ENCODE data around the gene SLC35F3.

- no peak for TF ChIP-seq CTCF (IDR thresholded peaks at IDR 0.05; ENCODE audit: low read depth, low read length, missing input control)
- no peak for TF ChIP-seq REST (IDR thresholded peaks at IDR 0.05)
- TF ChIP-seq MAX (IDR thresholded peaks at IDR 0.05), result no peak
- no peak for TF ChIP-seq GABPA (IDR thresholded peaks at IDR 0.05 in 1 of 2, conservative IDR thresholded peaks at IDR 0.05 in 1 of 2)
- TF ChIP-seq FOXA1 (IDR thresholded peaks at IDR 0.05), result no peak
- TF ChIP-seq HNF4G (IDR thresholded peaks at IDR 0.05), result no peak
- no peak for TF ChIP-seq ATF3 (IDR thresholded peaks at IDR 0.05)
- no peak for TF ChIP-seq HNF4A (conservative IDR thresholded peaks at IDR 0.05)
- no peak for TF ChIP-seq YY1 (IDR thresholded peaks at IDR 0.05)
- no peak for TF ChIP-seq RAD21 (IDR thresholded peaks at IDR 0.05)
- TF ChIP-seq TAF1 (conservative IDR thresholded peaks at IDR 0.05), result no peak
- TF ChIP-seq JUND (IDR thresholded peaks at IDR 0.05), result no peak
Measured at GRCh38 chr1:234331507-234331906, 427.0 kb downstream of the SLC35F3 start.
